Nephron (organoid): ENCODE data around the gene TSPAN18.

Experiments
- H3K27ac Mint-ChIP-seq, 3 experiments: 2 replicates each; pipeline ENCODE4 v1.8.0; 2020; ENCODE audit warnings: mixed read lengths in 3 of 3, mild to moderate bottlenecking in 2 of 3, moderate library complexity in 1 of 3
- H3K27me3 Mint-ChIP-seq: 2 replicates; pipeline ENCODE4 v1.8.0; 2021; ENCODE audit warnings: low read depth, mild to moderate bottlenecking, moderate library complexity, mixed read lengths
- H3K36me3 Mint-ChIP-seq: 2 replicates; pipeline ENCODE4 v1.8.0; 2020; ENCODE audit warnings: low read depth, mixed read lengths
- H3K4me1 Mint-ChIP-seq: 2 replicates; pipeline ENCODE4 v1.8.0; 2020; ENCODE audit warnings: mixed read lengths
- H3K4me3 Mint-ChIP-seq, 3 experiments: 2 replicates each; pipeline ENCODE4 v1.8.0; 2020; ENCODE audit warnings: mild to moderate bottlenecking in 3 of 3, mixed read lengths in 3 of 3, moderate library complexity in 2 of 3
- H3K9me3 Mint-ChIP-seq: 2 replicates; pipeline ENCODE4 v1.8.0; 2020; ENCODE audit warnings: mixed read lengths
- TF ChIP-seq, protein P1 (sequence below), 3 experiments: fragments of 200-600 bp; sonication (generic); IDR thresholded peaks; one replicate each; pipeline ENCODE4 v1.5.0; 2021; ENCODE audit warnings: antibody characterized with exemption in 3 of 3; ENCODE audit not compliant: unreplicated experiment in 3 of 3

TSPAN18 gene

DNA sequence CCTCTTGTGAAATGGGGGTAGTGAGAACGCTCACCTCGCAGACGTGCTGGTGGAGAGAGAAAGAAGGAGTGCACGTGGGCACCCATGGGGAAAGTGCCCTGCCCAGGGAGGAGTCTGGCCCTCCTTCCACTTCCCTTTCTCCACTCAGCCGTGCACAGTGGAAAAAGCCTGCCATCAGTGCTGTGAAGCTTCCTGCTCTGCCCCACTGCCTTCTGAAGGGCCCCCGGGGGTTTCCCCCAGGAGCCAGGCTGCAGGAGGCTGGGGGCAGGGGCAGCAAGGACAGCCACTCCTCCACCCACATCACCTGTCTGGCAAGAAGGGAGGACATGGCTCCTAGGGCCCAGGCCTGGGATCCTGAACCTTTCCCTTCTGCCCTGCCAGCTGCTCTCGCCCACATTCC lies 216.4 kb downstream of the TSPAN18 start:
- peaks cover 59% of the 10 kb centered on the region for H3K4me1 Mint-ChIP-seq
- no peak overlapping the region for H3K4me3 Mint-ChIP-seq
- TF ChIP-seq, protein P1, sequence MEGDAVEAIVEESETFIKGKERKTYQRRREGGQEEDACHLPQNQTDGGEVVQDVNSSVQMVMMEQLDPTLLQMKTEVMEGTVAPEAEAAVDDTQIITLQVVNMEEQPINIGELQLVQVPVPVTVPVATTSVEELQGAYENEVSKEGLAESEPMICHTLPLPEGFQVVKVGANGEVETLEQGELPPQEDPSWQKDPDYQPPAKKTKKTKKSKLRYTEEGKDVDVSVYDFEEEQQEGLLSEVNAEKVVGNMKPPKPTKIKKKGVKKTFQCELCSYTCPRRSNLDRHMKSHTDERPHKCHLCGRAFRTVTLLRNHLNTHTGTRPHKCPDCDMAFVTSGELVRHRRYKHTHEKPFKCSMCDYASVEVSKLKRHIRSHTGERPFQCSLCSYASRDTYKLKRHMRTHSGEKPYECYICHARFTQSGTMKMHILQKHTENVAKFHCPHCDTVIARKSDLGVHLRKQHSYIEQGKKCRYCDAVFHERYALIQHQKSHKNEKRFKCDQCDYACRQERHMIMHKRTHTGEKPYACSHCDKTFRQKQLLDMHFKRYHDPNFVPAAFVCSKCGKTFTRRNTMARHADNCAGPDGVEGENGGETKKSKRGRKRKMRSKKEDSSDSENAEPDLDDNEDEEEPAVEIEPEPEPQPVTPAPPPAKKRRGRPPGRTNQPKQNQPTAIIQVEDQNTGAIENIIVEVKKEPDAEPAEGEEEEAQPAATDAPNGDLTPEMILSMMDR (IDR thresholded peaks at IDR 0.05; ENCODE audit: unreplicated experiment in 3 of 3), result no peak
- no peaks in the 10 kb centered on the region for H3K27me3 Mint-ChIP-seq
- no peaks in the 10 kb centered on the region for H3K9me3 Mint-ChIP-seq
- peaks cover 8% of the 10 kb centered on the region for H3K36me3 Mint-ChIP-seq
- H3K27ac Mint-ChIP-seq, result peak overlapping the region in 2 of 3 experiments; percentile 34 to 90

DNA sequence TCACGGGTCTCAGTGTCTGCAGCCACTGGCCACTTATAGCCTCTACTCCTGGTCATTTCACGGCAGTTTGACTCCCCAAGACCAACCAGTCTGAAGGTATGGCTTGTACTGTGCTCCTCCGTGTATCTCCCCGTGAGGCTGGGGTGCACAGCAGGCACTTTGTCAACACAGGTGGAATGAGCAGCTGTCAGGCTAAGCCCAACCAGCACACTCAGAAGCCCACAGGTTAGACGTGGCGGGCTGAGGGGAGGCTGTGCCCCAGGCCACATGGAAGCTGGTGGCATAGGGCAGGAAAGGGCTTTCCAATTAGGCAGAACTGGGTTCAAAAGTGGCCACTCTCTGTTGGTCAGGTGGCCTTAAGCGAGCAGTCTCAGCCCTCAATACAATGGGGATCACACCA lies 216.9 kb downstream of the TSPAN18 start:
- Mint-ChIP-seq H3K27ac (peak overlapping the region in 2 of 3 experiments; percentile 34 to 90), H3K9me3 (no peaks in the 10 kb centered on the region), H3K4me3 (peak overlapping the region in 1 of 3 experiments; percentile 12), H3K4me1 (peaks cover 64% of the 10 kb centered on the region), H3K36me3 (peaks cover 8% of the 10 kb centered on the region), H3K27me3 (no peaks in the 10 kb centered on the region)
- TF ChIP-seq, protein P1 (IDR thresholded peaks at IDR 0.05; ENCODE audit: unreplicated experiment in 3 of 3), result no peak

DNA sequence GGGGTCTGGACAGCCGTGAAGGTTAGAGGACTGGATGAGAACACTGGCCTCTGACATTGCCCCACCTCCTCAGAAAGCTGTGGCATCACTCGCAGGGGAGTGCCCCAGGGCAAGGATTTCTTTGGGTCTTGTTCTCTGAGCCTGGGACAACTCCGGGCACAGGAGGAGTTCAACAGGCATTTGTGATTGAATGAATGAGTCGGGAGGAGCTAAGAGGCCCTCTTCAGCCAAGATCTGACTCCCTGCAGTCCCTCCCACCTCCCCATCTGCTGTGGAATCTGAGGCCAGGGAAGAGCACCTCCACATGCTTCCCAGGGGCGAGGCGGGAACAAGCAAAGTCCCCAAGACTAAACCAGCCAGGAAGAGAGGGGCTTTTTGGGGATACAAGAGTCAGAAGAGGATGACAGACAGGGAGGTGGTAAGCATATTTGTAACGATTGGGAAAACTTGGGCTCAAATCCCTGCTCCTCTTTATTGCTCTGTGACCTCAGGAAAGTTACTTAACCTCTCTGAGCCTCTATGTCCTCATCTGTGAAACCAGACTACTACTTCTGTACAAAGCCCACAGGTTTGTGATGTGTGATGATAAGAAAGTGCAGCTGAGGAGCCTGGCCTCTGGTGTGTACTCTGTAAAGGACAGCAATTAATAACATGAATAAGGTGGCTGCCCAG lies 217.6 kb downstream of the TSPAN18 start:
- TF ChIP-seq, protein P1 (IDR thresholded peaks at IDR 0.05; ENCODE audit: unreplicated experiment in 3 of 3), result no peak
- peaks cover 8% of the 10 kb centered on the region for H3K36me3 Mint-ChIP-seq

DNA sequence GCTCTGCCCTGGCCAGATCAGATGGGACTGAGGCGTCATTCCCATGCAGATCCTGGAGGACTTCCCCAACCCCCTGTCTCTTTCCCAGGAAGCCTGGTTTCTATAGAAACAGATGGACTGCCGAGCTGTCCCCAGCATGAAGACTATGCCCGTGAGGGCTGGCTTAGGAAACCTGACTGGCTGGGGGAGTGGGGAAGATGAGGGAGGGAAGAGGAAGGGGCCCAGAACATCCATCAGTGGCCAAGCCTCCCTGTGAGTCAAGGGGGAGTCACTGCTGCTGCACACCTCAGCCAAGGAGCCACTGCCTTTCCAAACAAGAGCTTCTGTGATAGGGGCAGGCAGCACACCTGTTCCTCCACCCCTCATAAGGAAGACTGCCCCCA lies 218.1 kb downstream of the TSPAN18 start:
- Mint-ChIP-seq H3K4me1 (peaks cover 67% of the 10 kb centered on the region), H3K9me3 (no peaks in the 10 kb centered on the region)

More for the DNA sequence above, 217.6 kb downstream of the TSPAN18 start:
- peak overlapping the region in 1 of 3 experiments; percentile 61 for H3K27ac Mint-ChIP-seq
- no peak overlapping the region for H3K4me3 Mint-ChIP-seq
- no peaks in the 10 kb centered on the region for H3K27me3 Mint-ChIP-seq
- H3K9me3 Mint-ChIP-seq, result no peaks in the 10 kb centered on the region
- peaks cover 67% of the 10 kb centered on the region for H3K4me1 Mint-ChIP-seq

DNA sequence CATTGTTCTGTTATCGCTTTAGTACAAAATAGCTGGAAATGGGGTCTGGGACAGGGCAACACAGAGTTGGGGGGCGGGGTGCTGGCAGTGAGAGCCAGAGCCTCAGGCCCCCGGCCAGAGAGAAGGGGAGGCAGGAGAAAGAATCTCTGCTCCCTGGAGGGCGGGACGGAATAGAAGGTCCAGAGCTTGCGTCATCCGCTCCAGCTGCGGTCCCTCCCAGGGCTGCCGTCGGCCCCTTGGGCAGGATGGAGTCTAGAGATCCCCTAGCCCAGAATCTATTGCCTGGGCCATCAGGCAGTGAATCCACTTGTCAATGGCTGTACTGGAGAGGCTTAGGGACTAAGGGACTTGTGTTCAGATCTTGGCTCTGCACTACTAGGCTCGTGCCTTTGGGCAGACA lies 218.9 kb downstream of the TSPAN18 start:
- Mint-ChIP-seq H3K36me3 (peaks cover 8% of the 10 kb centered on the region), H3K27me3 (no peaks in the 10 kb centered on the region), H3K4me1 (peaks cover 59% of the 10 kb centered on the region), H3K4me3 (peak overlapping the region in 2 of 3 experiments; percentile 48 to 72), H3K27ac (no peak overlapping the region), H3K9me3 (no peaks in the 10 kb centered on the region)
- TF ChIP-seq, protein P1 (IDR thresholded peaks at IDR 0.05; ENCODE audit: unreplicated experiment in 3 of 3), result no peak

More for the DNA sequence above, 218.1 kb downstream of the TSPAN18 start:
- no peak overlapping the region for H3K4me3 Mint-ChIP-seq
- peaks cover 8% of the 10 kb centered on the region for H3K36me3 Mint-ChIP-seq
- TF ChIP-seq, protein P1 (IDR thresholded peaks at IDR 0.05; ENCODE audit: unreplicated experiment in 3 of 3), result no peak
- no peaks in the 10 kb centered on the region for H3K27me3 Mint-ChIP-seq
- H3K27ac Mint-ChIP-seq, result peak overlapping the region in 2 of 3 experiments; percentile 17 to 61

DNA sequence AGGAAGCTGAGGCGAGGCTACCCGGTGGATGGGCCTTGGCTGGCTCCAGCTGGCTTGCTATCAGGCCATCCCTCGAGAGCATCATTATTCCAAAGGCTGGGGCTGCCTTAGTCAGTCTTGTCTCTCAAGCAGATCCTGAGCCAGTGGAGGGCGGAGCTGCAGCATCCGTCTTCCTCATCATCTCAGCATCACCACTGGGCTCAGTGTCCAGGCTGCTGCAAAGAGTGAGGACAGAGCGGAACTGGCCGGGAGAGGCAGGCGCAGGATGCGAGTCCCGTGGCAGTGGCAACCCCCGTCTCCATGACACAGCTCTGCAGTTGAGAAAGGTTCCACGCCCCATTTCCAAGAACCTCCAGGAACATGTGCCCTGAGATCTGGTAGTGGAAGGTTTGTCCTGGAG lies 219.5 kb downstream of the TSPAN18 start:
- no peak overlapping the region for H3K27ac Mint-ChIP-seq
- no peaks in the 10 kb centered on the region for H3K9me3 Mint-ChIP-seq
- peaks cover 55% of the 10 kb centered on the region for H3K4me1 Mint-ChIP-seq
- peaks cover 8% of the 10 kb centered on the region for H3K36me3 Mint-ChIP-seq
- H3K4me3 Mint-ChIP-seq, result peak overlapping the region; percentile 37 to 72 (median 48)
- H3K27me3 Mint-ChIP-seq, result no peaks in the 10 kb centered on the region
- TF ChIP-seq, protein P1 (IDR thresholded peaks at IDR 0.05; ENCODE audit: unreplicated experiment in 3 of 3), result no peak
